Stimulated activated CD4-positive, alpha-beta T cell treated with anti-CD3 and anti-CD28 coated beads, Interleukin-12 subunit alpha, Interleukin-12 subunit beta, amount 100 ng/mL, for 24 hours (primary cell): ENCODE measurements around the gene CPNE4.

Experiments
- DNase-seq, 2 experiments: peaks; one replicate each; pipeline ENCODE4 v3.0.0-alpha.2; 2020; ENCODE audit warnings: low read depth in 2 of 2

CPNE4 gene

DNA sequence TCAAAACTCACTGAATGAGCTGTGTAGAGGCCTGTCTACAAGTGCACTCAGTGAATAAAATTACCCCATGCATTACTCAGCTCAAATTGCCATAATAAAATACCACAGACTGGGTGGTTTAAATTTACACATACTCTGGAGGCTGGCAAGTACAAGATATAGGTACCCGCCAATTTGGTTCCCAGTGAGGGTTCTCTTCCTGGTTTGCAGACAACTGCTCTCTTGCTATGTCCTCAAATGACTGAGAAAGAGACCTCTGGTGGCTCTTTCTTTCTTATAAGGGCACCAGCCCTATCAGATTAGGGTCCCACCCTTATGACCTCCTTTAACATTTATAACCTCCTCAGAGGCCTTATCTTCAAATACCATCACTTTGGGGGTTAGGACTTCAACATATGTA is 237.0 kb downstream of the CPNE4 start:
- no peak for DNase-seq

DNA sequence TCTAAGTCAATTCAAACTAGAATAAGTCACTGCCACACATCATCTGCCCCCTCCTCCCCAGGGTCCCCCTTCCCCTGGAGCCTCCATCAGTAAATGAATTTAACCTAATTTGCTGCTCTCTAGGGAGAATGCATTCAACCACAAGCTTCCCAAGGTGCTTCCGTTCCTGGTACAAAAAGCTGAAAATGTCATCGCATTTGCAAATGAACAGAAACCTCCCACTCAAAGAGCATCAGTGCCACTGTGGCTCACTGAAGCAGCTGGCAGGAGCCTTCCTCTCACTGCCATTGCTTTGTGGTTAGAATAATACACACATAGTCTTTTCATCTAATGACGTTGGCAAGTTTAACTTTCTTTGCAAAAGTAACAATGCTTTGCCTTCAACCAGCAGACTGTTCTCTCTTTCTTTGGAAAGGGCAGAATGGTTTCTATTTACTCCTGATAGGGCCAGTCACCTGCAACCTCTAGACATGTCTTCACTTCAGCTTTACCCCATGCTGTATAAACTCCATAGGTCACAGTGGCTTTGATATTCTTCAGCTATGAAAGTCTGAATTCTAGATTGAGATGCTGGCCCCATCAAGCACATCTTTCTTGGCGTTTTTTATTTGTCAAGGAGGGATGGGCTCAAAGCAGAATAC is 238.1 kb downstream of the CPNE4 start:
- no peak for DNase-seq

DNA sequence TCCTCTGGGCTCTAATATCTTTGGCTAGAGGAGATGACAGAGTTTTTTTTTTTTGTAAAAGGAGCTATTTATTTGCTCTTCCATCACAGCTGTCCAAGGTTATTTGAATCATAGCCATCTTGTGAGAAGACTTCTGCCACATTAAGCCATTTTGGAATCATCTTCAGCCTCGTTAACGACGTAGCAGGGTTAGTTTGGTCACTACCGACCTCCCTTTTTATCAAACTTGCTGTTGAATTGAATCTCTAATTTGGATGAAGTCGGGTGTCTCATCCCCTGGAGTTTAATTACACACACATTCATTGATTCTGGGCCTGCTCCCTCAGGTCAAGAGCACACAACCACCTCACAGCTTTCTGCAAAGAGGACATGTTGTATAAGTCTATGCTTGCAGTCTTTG is 238.7 kb downstream of the CPNE4 start:
- DNase-seq, result no peak

DNA sequence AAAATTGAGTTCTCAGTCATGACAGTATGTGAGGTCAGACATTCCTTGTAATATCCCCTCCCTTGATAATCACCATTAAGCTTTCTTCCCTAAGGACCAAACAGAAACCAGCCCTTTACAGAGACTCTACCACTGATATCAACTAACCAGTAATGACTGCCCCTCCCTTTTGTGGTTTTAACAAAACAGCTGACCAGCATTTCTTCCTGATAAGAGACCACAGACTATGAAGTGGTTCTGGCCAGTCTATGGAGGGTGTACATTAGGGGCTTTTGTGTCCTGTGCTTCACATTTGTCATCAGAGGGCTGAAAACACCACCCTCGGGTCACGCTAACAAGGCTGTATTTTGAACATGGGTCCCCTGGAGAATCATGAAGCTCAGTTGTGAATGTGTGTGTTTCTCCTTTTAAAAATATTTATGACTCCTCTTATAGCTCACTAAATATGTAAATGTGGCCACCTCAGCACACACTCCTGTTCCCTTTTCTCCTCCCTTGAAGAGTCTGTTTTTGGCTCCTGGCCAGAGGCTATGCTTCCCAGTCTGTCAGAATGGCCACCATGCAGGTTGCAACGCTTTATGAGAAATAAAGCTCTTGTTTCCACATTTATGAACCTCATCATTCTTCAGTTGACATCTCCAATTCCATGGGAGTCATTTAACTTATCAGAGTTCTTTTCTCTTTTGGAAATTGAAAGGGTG is 239.3 kb downstream of the CPNE4 start:
- DNase-seq, result no peak

DNA sequence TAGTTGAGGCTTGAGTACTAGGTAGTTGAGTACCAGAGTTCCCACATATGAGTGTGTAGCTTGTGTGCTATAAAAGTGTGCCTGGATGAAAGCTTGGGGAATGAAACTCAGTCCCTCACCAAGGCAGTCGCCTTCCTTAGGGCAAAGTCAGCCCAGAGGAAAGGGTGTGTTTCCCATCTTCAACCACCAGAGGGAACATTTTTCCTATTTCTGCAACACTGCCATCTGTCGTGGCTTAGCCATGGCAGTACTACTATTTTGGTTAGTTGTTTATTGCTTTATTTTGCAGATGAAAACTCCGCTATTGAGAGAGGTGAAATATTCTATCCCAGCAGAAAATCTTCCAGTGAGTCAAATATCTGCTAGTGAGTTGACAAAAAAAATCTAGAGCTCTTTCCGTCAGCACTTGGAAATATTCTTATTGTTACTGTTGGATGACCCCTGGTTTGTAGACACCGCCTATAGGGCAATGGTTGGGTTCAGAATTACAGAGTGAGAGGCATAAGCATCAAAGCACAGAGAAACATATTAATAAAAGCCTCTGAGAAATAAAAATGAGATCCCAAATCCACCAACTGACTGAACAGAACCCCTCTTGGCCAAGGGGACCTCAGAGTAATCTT is 239.9 kb downstream of the CPNE4 start:
- DNase-seq, result peak in 1 of 2 experiments; percentile 2

DNA sequence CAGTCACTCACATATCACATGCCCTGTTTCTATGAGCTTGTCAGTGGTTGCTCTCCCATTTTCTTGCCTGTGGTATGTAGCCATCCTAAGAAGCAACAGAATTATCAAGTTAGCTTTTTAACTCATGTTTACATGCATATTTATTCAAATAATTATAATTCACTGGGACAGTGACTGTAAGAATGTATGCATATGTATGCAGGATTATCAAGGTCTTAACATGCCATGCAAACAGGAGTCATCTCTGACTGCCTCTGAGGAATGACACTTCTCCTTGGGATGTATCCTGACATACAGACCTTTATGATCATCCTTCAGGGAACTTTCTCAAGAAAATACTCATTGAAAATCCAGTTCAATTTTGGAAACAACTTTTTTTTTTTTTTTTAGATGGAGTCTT is 240.9 kb downstream of the CPNE4 start:
- no peak for DNase-seq

DNA sequence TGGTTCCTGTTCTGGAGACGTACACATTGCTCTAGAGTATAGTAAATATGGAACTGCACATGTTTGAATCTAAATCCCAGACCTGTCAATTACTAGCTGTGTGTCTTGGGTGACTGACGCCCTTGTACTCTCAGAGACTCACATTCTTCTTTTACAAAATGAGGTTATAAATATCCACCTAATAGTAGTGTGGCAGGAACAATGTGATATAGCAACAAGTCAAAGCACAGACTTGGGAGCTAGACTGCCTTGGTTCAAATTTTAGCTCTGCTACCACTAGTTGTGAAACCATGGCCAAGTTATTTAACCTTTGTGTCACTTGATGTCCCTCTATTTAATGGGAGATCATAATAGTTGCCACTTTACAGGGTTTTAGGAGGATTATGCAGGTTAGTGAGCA is 245.6 kb downstream of the CPNE4 start:
- DNase-seq, result no peak

DNA sequence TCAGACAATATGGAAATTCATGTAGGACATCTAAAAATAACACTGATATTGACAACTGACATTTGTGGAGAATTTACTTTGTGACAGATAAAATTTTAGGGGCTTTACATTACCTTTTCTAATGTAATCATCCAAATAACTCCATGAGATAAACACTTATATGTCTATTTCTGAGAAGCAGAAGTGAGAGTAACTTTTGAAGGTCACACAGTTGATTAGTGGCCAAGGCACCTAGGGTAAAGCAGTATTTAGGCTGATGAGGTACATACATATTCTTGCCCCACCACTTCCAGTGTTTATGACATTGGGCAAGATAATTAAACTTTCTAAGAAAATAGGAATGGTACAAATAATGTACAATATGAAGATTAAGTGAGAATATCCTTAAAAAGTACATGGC is 248.4 kb downstream of the CPNE4 start:
- no peak for DNase-seq

DNA sequence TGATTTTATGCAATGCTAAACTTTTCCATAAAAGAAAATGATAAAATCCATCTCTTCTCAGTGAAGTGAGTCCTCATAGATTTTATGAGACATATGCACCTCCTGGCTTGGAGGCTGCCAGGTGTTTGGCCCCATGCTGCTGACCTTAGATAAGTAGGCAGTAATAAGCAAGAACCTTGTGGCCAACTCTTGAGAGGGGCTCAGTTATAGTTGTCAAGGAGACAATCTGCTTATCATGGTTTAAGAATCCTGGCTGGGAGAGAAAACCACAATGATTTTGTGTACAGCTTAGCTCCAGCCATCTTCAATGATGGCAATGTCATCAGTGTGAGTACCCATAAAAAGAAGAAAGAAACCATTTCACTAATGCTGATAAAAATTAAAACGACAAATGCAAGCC is 252.1 kb downstream of the CPNE4 start:
- DNase-seq, result no peak

DNA sequence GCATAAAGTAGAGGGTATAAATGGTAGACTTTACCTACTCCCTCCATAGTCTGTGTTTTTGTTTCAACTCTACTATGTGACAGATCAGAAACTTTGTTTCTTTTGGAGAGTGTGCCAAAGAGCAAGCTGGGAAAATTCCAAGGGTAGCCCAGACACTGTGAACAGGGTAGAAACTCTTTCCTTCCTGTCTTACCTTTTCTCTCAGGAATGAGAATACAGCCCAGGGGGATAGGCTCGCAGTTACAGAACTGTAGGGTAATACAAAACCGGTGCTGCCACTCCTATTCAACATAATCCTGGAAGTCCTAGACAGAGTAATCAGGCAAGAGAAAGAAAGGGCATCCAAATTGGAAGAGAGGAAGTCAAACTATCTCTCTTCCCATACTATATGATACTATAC is 256.3 kb downstream of the CPNE4 start:
- DNase-seq, result no peak

DNA sequence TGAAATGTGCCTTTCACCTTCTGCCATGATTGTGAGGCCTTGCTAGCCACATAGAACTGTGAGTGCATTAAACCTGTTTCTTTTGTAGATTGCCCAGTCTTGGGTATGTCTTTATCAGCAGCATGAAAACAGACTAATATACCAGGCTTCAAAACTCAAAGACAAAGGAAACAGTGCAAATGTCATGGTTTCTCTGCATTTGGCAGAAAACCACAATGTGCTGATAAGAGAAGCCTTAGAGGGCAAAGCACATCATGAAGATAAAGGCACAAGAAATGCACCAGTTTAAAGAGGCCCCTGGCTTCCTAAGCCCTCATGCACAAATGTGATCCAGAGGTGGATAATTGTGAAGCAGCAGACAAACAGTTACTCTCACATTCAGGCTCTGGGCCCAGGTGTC is 259.2 kb downstream of the CPNE4 start:
- no peak for DNase-seq

DNA sequence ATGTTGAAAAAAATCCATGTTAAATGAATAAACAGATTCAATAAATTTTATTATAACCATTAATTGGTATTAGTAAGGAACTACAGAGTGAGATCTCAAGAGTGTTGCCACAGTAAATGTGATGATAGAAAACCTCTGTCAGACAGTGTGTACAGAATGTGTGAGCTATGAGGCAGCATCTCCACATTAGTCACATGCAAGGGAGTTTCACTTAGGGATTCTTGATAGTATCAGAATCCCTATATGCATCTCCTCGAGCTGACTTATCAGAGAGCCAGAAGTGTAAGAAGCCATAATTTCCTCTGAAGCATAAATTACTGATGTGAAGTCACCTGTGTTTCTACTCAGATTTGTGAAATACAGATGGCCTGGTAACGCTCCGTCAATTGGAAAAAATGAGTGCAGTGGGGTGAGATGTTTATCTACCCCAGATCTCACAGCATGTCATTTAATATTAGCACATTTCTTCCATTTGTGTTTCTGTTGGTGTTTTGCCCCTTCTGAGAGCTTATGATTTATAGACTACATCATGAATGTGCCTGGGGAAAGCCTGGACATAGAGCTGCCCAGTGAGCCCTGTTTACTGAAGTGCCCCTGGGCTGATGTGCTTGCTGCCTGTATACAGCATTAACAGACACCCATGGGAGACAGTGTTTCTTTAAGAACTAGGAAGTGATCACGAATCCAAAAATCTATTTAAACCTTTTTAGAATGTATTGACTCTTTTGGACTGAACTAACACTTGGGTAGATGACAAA is 262.4 kb downstream of the CPNE4 start:
- DNase-seq, result no peak

DNA sequence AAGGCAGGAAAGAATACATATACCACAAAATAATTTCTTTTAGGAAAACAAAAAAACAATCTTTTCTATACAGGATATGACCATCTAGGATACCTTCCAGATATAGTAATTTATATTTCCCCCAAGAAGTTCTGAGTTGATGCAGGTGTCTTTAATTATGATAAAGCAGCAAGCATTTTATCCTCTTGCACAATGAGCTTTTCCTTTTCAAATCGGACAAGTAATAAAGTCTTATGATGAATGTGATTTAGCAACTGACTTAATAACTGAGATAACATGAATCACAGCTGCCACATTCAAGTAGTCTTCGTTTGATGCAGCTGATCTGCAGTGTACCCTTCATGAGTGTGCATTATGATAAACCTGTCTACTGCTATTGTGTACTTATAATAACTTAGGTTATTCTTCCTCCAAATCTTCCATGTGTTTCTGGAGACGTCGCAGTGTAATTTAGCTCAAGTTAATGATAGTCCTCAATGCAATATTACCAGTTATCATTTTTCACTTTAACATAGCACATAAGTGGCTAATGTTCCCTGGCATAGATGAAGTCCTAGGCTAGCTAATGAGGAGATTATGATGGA is 271.7 kb downstream of the CPNE4 start:
- no peak for DNase-seq

DNA sequence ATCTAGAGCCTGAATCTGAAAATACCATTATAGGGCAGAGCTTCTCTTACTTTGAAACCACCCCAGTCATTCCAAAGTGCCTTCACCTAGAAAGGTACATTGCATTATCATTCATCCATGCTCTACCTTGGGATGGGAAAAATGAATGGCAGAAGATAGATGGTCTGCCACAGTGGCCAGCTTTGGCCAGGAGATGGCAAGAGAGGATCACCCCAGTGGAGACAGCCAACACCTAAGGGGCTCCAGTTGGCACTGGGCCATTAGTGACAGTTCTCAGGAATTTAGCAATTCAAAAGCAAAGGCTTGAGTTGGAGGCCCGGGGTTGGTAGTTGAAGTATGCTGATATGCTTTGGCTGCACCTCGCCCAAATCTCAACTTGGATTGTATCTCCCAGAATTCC is 278.4 kb downstream of the CPNE4 start:
- no peak for DNase-seq

DNA sequence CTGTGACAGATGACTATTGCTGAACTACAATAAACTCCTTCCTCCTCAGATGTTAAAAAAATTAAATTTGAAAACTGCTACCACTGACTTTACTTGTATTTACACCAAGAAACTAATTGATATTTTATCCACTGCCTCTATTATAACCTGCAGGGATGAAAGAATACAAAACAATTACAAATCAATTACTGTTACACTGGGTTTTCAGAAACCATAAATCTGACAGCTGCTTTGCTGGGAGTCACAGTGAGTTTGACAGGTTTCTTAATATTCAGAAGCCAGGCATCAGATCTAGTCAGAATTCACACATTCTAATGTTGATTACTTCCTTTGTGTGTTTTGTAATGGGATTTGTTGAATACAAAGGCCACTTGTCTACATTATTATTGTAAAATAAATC is 279.4 kb downstream of the CPNE4 start:
- DNase-seq, result no peak

DNA sequence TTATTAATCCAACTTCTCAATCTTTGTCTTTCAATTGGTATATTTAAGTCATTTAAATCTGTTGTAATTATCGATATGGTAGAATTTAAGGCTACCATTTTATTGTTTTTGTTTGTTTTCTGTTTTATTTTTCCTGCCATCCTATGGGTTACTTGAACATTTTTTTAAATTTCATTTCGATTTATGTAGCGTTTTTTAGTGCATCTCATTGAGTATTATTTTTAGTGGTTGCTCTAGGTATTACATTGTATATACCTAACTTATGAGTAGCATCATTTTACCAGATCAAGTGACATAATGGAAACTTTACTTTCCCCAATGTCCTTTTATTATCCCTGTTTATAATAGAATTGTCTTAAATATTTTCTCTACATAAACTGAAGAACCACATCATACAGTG is 284.6 kb downstream of the CPNE4 start:
- no peak for DNase-seq

DNA sequence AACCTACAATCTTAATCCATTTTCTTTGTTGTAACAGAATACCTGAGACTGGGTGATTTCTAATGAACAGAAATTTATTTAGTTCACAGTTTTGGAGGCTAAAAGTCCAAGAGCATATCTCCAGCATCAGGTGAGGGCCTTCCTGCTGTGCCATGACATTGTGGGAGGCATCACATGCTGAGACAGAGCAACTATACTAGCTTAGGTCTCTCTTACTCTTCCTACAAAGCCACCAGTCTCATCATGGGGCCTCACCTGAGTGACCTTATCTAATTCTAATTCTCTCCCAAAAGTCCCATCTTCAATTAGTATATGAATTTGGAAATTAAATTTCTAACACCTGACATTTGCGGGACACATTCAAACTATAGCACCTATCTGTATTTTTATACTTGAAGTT is 285.0 kb downstream of the CPNE4 start:
- DNase-seq, result no peak

DNA sequence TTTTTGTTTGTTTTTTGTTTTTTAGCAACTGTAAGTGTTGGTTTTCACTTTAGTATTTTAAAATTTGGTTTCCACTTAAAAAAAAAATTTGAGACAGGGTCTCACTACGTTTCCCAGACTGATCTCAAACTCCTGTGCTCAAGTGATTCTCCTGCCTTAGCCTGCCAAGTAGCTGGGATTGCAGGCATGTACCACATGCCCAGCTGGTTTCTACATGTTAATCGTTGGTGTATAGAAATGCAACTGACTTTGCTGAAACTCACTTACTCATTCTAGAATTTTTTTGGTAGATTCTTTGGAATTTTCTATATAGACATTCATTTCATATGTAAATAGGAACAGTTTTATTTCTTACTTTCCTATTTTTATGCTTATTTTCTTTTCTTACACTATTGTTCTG is 287.3 kb downstream of the CPNE4 start:
- DNase-seq, result no peak

DNA sequence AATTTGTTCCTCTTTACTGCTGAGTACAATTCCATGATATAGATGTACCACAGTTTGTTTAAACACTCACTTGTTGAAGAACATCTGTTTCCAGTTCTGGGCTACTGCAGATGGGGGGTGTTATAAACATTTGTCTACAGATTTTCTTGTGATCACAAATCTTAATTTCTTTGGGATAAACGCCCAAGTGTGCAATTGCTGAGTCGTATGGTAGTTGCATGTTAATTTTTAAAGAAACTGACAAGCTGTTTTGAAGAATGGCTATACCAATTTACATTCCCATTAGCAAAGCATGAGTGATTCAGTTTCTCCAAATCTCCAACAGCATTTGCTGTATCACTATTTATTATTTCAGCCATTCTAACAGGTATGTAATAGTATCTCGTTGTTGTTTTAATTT is 290.0 kb downstream of the CPNE4 start:
- DNase-seq, result no peak

DNA sequence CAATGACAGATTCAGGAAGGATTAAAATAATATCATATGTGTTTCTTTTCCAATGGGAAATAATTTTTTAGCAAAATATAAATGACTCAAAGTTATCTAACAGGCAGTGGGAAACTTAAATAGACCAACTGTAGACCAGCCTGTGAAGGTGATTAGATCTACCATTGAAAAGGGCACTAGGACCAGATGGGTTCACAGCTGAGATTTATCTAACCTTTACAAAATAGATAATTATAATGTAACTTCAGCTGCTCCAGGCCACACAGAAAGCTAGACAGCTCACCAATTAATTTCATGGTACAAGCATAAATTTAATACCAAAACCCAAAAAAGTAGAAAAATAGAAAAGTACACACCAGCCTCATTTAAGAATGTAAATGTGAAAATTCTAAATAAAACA is 291.7 kb downstream of the CPNE4 start:
- DNase-seq, result no peak

DNA sequence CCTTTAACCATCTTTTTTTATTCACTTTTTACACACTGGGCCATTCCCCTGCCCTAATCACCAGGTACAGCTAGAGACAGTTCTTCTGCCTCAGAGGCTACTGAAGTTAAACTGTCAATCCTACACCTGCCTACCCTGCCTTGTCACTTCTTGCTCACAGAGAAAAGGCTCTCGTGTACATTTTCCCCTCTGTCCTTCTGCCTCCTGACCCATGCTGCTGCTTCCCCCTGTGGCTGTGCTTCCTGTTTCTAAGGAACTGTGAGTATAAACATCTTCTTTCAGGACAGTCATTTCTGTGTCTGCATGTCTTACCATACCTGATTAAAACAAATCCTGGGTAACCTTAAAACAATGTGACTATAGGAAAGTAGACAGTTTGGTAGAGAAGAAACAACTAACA is 295.6 kb downstream of the CPNE4 start:
- DNase-seq, result no peak

DNA sequence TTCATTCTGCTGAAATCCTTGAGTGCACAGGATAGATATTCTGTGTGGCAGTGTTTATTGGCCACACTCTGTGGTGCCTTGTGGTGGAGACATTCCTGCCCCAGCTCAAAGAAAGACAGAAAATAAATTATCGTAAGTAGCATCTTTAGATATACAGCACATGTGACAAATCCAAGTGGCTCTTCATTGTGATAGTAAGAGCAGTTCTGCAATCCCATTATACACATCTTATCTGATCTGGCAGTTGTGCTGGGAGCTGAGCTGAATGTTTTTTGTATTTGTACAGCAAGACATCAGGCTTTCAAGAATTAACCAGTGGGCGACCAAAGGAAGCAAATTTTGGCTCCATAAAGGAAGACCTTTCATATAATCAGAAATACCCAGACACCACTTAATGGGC is 296.7 kb downstream of the CPNE4 start:
- no peak for DNase-seq
